HUES6 (cell line): ENCODE data around the gene ZNF124.
"Not testable (repeated sequence)": the region's sequence is repeated elsewhere in the genome, so short reads cannot be mapped to it uniquely, and the experiment has no call there.

Experiments used
- H3K27ac ChIP-seq: 2 replicates; pipeline ENCODE4 v1.7.0; 2013; ENCODE audit warnings: low read depth, mild to moderate bottlenecking, low read length, inconsistent platforms
- H3K27me3 ChIP-seq: 2 replicates; pipeline ENCODE4 v1.6.1; 2013; ENCODE audit warnings: low read length; ENCODE audit not compliant: control insufficient read depth, insufficient read depth
- H3K36me3 ChIP-seq: 2 replicates; pipeline ENCODE4 v1.6.1; 2013; ENCODE audit warnings: low read length; ENCODE audit not compliant: control insufficient read depth, insufficient read depth
- H3K4me1 ChIP-seq: 2 replicates; pipeline ENCODE4 v1.6.1; 2013; ENCODE audit warnings: low read length; ENCODE audit not compliant: control insufficient read depth, insufficient read depth
- H3K4me3 ChIP-seq: 2 replicates; pipeline ENCODE4 v1.5.1; 2013; ENCODE audit warnings: low read depth, low read length
- H3K9ac ChIP-seq: one replicate; pipeline ENCODE4 v1.6.1; 2013; ENCODE audit warnings: mild to moderate bottlenecking, low read length
- H3K9me3 ChIP-seq: 2 replicates; pipeline ENCODE4 v1.6.1; 2013; ENCODE audit warnings: low read depth, low read length; ENCODE audit not compliant: control insufficient read depth, insufficient read depth

Gene ZNF124

DNA sequence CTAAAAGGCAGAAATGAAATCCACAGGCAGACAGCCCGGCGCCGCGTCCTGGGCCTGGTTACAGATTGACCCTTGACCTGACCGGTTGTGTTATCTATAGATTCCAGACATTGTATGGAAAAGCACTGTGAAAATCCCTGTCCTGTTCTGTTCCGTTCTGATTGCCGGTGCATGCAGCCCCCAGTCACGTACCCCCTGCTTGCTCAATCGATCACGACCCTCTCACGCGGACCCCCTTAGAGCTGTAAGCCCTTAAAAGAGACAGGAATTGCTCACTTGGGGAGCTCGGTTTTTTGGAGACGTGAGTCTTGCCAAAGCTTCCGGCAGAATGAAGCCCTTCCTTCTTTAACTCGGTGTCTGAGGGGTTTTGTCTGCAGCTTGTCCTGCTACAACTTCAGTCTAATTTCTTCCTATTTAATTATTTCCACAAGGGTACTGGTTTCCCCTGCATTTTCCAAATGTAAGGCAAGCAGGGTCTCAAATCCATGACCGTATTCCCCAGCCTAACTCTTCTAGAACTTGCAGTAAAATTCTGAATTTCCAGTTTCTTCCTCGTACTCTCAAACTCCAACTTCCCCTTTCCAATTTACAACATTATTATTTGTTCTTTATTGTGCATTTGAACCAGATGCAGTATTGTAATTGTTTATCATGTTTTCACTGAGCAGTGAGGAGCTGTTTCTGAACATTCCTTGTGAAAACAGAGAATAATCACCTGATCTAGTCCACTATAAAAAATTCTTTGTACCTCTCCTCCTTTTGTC lies 44.1 kb downstream of the ZNF124 start:
- Histone ChIP-seq H3K36me3 (peaks cover 19% of the 10 kb centered on the region), H3K9me3 (peaks cover 20% of the 10 kb centered on the region), H3K4me3 (peak overlapping the region; percentile 40)
- not testable (repeated sequence) for H3K27ac ChIP-seq, H3K27me3 ChIP-seq, H3K9ac ChIP-seq, H3K4me1 ChIP-seq

DNA sequence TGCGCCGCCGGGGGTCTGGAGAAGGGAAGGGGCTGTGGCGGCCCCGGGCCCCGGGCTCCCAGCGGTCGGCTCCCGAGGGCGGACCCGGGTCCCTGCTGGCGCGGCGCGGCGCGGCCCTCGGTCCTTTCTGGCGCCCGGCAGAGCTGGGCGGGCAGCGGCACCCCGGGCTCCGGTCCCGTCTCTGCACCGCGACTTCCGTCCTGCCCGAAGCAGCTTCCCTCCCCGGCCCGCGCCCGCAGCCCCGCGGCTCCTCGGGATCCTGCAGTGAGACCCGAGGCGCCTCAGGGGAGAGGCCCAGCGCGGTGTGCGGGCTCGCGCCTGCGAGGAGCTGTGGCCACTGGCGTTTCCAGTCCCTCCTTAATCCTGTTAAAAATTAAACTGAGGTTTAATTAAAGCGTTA lies 45.2 kb downstream of the ZNF124 start:
- H3K27me3 ChIP-seq, H3K4me3 ChIP-seq, H3K27ac ChIP-seq, H3K4me1 ChIP-seq, H3K9ac ChIP-seq: not testable (repeated sequence)
- Histone ChIP-seq H3K36me3 (peaks cover 13% of the 10 kb centered on the region), H3K9me3 (peaks cover 14% of the 10 kb centered on the region)

DNA sequence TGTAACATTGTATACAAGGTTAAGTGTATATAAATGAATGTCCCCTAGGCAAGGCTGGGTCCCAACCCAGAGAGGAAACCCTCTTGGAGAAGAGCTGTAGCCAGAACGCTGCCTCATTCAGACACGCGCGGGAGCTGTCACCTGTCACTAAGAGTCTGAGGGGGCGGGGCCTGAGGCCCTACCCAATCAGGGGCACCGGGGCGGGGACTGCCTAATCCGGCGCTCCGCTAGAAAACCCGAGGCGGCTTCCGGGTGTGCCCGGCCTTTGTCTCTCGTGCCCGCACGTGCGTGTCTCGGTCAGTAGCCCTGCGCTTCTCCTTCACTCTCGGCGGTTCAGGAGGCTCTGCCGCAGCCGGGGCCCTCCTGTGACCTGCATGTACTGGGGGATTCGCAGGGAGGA lies 45.7 kb downstream of the ZNF124 start:
- H3K9me3 ChIP-seq: peaks cover 10% of the 10 kb centered on the region
- H3K4me3 ChIP-seq, H3K27ac ChIP-seq, H3K36me3 ChIP-seq, H3K27me3 ChIP-seq, H3K4me1 ChIP-seq, H3K9ac ChIP-seq: not testable (repeated sequence)

DNA sequence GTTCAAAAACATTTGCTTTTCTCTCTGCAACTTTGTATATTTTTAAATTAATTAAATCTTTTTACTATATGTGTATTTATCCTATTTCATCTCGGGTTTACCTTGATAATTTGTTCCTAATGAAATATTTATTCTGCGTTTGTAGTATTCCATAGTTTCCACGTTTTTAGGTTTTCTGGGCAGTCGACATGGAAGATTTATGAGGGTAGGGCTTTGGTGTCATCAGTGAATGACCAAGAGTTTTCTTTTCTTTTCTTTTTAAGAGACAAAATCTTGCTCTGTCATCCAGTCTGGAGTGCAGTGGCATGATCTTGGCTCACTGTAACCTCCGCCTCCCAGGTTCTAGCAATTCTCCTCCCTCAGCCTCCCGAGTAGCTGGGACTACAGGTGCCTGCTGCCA lies 50.4 kb downstream of the ZNF124 start:
- Histone ChIP-seq H3K27ac (no peak overlapping the region), H3K9ac (no peak overlapping the region), H3K9me3 (no peaks in the 10 kb centered on the region; the same call in 1 of the 2 replicates), H3K27me3 (no peaks in the 10 kb centered on the region), H3K4me3 (no peak overlapping the region), H3K4me1 (no peaks in the 10 kb centered on the region), H3K36me3 (no peaks in the 10 kb centered on the region)

DNA sequence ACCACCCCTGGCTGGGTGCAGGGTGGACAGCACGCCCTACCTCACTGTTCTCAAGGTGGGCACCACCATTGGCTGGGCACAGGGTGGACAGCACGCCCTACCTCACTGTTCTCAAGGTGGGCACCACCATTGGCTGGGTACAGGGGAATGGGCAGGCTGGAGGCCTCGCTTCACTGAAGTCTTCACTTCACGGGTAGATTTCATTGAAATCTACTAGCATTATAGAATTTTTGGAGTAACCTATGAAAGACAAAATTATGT lies 51.5 kb downstream of the ZNF124 start:
- H3K27ac ChIP-seq, H3K27me3 ChIP-seq, H3K4me1 ChIP-seq, H3K9me3 ChIP-seq, H3K36me3 ChIP-seq, H3K9ac ChIP-seq, H3K4me3 ChIP-seq: not testable (repeated sequence)

DNA sequence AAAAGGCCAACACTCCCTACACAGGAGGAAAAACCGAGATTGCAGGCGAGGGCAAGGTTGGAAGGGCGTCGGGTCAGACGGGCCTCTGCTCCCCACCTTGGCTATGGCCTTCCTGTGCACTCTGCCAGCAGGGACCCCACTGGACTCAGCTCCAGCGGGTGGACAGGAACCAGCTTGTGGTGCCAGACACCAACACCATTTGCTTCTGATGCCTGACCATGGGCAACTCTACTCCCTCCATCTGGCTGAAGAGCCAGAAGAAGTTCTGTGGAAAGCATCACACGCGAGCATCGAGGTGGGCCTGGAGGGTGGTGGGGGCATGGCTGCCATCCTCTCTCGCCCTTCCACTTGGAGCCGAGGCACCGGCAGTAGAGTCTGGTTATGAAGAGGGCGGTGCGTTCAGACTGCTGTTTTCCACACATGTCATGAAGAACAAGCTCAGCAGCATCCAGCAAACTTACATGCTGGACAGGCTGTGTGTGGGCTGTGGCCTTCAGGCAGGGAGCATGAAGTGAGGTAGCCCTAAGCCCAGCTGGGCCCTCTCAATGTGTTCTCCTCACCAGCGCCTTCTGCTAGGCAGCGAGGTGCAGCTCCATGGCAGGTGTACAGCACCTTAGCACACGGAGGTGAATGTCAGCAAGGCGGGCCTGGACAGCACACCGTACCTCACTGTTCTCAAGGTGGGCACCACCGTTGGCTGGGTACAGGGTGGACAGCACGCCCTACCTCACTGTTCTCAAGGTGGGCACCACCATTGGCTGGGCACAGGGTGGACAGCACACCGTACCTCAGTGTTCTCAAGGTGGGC lies 52.0 kb downstream of the ZNF124 start:
- no peak overlapping the region for H3K27ac ChIP-seq
- no peak overlapping the region for H3K4me3 ChIP-seq
- H3K4me1 ChIP-seq: no peaks in the 10 kb centered on the region
- no peak overlapping the region for H3K9ac ChIP-seq
- H3K36me3 ChIP-seq: no peaks in the 10 kb centered on the region
- H3K9me3 ChIP-seq: no peaks in the 10 kb centered on the region; the same call in 1 of the 2 replicates
- H3K27me3 ChIP-seq: no peaks in the 10 kb centered on the region

DNA sequence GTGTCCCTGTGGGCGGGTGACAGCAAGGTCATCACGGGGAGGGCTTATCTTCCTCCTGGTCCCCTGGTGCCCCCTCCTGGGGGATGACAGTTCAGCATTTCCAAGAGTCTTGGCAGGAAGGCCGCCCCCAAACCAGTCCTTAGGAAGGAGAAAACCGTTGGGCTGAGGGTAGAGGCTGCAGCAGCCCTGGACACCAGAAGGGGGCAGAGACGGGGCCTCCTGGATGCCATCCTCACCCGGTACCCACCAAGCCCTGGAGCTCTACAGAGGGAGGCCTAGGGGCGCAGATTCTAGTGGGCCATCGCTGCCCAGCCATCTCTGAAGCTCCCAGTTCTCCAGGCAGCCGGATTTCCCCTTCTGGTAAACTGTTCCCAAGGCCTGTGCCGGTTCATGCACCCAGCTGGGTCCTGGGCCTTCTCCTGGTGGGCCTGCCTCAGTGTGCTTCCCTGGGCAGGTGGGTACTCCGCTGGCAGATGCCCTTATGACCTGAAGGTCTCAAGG lies 52.8 kb downstream of the ZNF124 start:
- H3K9me3 ChIP-seq: no peaks in the 10 kb centered on the region; the same call in 1 of the 2 replicates
- H3K36me3 ChIP-seq: no peaks in the 10 kb centered on the region
- H3K27ac ChIP-seq: no peak overlapping the region
- no peaks in the 10 kb centered on the region for H3K4me1 ChIP-seq
- H3K9ac ChIP-seq: no peak overlapping the region
- H3K27me3 ChIP-seq: no peaks in the 10 kb centered on the region; the same call in 1 of the 2 replicates
- no peak overlapping the region for H3K4me3 ChIP-seq

DNA sequence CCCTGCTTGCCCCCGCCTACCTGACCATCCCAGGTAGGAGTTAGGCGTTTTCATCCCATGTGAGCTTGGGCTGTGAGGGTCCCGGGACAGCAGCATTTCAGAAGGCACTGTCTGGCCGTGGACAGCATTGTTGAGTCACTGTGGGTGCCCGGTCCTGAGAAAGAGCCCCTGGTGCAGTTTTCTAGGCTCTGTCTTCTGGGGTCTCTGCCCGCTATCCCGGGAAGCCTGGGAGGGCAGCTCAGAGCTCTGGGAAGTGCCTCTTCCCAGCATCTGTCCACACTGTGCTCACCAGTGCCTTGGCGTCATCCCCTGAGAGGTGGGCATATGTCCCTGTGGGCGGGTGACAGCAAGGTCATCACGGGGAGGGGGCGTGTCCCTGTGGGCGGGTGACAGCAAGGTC lies 56.3 kb downstream of the ZNF124 start:
- Histone ChIP-seq H3K27ac (no peak overlapping the region), H3K4me3 (no peak overlapping the region), H3K4me1 (peaks cover 3% of the 10 kb centered on the region; the same call in 1 of the 2 replicates), H3K9ac (no peak overlapping the region), H3K9me3 (no peaks in the 10 kb centered on the region), H3K36me3 (no peaks in the 10 kb centered on the region), H3K27me3 (peaks cover 33% of the 10 kb centered on the region)

DNA sequence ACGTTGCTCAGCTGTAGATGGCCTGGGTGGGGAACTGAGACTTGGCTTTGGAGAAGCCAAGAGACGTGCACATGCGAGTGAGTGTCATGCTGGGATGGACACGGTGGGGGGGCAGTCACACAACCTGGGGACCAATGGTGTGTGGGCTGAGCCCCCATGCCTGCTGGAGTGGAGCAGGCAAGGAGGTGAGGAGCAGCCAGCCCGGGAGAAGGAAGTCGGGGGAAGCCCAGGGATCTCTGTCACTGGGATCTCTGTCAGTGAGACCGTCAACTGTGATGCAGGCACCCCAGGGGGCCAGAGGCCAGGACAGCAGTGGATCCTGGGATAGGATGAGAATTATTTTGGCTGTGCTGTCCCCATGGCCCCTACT lies 56.7 kb downstream of the ZNF124 start:
- Histone ChIP-seq H3K27me3 (peaks cover 36% of the 10 kb centered on the region), H3K4me1 (peaks cover 3% of the 10 kb centered on the region; the same call in 1 of the 2 replicates), H3K9me3 (no peaks in the 10 kb centered on the region), H3K9ac (no peak overlapping the region), H3K27ac (no peak overlapping the region), H3K4me3 (no peak overlapping the region), H3K36me3 (no peaks in the 10 kb centered on the region)

DNA sequence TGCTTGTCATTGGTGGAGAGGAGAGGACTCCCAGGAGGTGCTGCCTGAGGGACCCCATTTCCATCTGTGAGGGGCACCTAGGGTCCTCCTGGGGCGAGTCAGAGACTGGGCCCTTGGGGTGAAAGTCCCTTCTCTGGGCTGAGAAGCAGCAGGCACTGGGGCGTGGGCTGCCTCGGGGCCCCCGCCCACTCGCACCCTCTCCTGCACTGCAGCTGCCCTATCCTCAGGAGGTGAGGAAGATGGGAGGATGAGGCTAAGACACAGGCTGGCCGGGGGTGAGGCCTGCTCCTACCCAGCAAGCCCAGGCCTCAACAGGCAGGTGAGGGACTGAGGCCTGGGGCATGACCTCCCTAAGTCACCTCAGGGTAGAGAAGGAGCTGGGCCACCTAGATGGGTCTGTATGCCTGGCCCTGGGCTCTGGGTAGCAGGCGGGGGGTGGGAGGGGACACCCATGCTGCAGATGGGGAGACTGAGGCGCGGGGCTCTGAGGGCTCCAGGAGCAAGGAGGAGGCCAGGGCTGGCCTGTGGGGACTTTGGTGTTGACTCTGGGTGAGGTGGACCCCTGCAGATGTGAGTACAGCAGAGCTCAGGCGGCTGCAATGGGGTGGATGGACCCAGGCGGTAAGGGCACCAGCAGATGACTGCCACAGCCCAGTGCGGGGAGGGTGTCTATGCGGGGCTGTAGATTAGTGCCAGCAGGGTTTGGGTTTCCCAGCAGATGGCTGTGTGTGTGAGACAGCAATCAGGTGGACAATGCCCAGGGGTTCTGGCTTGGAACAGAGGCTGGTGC lies 57.3 kb downstream of the ZNF124 start:
- Histone ChIP-seq H3K27ac (no peak overlapping the region), H3K4me1 (peaks cover 3% of the 10 kb centered on the region; the same call in 1 of the 2 replicates), H3K9me3 (no peaks in the 10 kb centered on the region), H3K27me3 (peaks cover 41% of the 10 kb centered on the region), H3K9ac (no peak overlapping the region), H3K4me3 (no peak overlapping the region), H3K36me3 (no peaks in the 10 kb centered on the region)
